HCT116 (cell line): ENCODE data around the gene JADE1.

Experiments used
- CEBPB ChIP-seq: IDR thresholded peaks from 2 replicates; pipeline ENCODE4 v1.6.1; 2012; ENCODE audit warnings: low read depth
- EGR1 ChIP-seq: IDR thresholded peaks from 2 replicates; pipeline ENCODE4 v1.6.1; 2012; ENCODE audit warnings: low read depth
- EZH2 ChIP-seq: fragments of 200-600 bp; sonication (generic); IDR thresholded peaks from 2 replicates; pipeline ENCODE4 v1.6.1; 2017; ENCODE audit warnings: antibody characterized with exemption, mixed run types
- FOSL1 ChIP-seq: IDR thresholded peaks from 2 replicates; pipeline ENCODE4 v1.6.1; 2012; ENCODE audit warnings: low read depth
- POLR2A ChIP-seq: IDR thresholded peaks from 2 replicates; pipeline ENCODE4 v1.7.0; 2011; ENCODE audit warnings: borderline replicate concordance; ENCODE audit not compliant: insufficient read depth, insufficient read length; ENCODE audit errors: extremely low read depth
- POLR2AphosphoS5 ChIP-seq: IDR thresholded peaks from 2 replicates; pipeline ENCODE4 v1.6.1; 2011; ENCODE audit warnings: mild to moderate bottlenecking, low read depth, low read length, moderate library complexity
- SP1 ChIP-seq: IDR thresholded peaks from 2 replicates; pipeline ENCODE4 v1.6.1; 2012; ENCODE audit warnings: low read depth
- SRF ChIP-seq: IDR thresholded peaks from 2 replicates; pipeline ENCODE4 v1.6.1; 2012; ENCODE audit warnings: low read depth
- YY1 ChIP-seq: IDR thresholded peaks from 2 replicates; pipeline ENCODE4 v1.6.1; 2011; ENCODE audit warnings: low read length, low read depth, moderate library complexity, mild to moderate bottlenecking; ENCODE audit not compliant: insufficient replicate concordance; ENCODE audit errors: extremely low read depth
- ZFX ChIP-seq: fragments of 450-650 bp; IDR thresholded peaks from 2 replicates; pipeline ENCODE4 v1.6.1; 2017
- ZNF274 ChIP-seq: fragments of 200-500 bp; sonication (Bioruptor generic); IDR thresholded peaks from 2 replicates; pipeline ENCODE4 v1.6.1; 2014; ENCODE audit warnings: mild to moderate bottlenecking, low read depth, low read length, inconsistent platforms
- TF ChIP-seq, protein P1 (sequence below), 3 experiments: fragments of 200-600 bp in 1 of 3; sonication (generic) in 1 of 3; IDR thresholded peaks in 2 of 3; conservative IDR thresholded peaks in 1 of 3; 2 replicates each; pipeline ENCODE4 v1.5.1; 2012 to 2017; ENCODE audit warnings: low read depth in 2 of 3, low read length in 2 of 3, antibody characterized with exemption in 1 of 3, borderline replicate concordance in 1 of 3, control low read depth in 1 of 3, mild to moderate bottlenecking in 1 of 3, mixed read lengths in 1 of 3, mixed run types in 1 of 3, moderate library complexity in 1 of 3; ENCODE audit not compliant: insufficient read depth in 1 of 3
- TF ChIP-seq, protein P2 (sequence below): IDR thresholded peaks from 2 replicates; pipeline ENCODE4 v1.6.1; 2011; ENCODE audit warnings: mild to moderate bottlenecking, low read length, moderate library complexity; ENCODE audit not compliant: insufficient replicate concordance; ENCODE audit errors: extremely low read depth

DNA sequence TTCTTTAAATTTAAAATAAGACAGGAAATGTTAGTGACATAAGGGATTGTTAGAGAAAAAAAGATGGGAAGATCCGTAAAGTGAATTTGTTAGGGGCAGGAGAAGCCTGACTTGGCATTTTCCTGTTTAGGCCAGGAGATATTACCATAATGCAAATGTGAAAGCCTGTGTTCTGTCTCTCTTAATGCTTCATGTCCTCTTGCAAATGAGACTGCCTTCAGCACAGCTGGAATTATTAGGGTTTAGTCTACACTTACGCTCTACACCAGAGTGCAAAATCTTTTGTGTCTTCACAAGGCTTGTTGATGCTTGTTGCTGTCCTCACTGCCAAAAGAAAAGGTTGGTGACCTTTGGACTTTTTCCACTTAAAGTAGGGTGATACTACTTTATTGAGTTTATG, 56.8 kb downstream of the JADE1 start:
- TF ChIP-seq ZNF274 (no peak), EZH2 (no peak), SP1 (no peak), POLR2AphosphoS5 (no peak), POLR2A (no peak), CEBPB (no peak), EGR1 (no peak), SRF (no peak), FOSL1 (no peak), YY1 (no peak), ZFX (no peak)
- TF ChIP-seq, protein P1, sequence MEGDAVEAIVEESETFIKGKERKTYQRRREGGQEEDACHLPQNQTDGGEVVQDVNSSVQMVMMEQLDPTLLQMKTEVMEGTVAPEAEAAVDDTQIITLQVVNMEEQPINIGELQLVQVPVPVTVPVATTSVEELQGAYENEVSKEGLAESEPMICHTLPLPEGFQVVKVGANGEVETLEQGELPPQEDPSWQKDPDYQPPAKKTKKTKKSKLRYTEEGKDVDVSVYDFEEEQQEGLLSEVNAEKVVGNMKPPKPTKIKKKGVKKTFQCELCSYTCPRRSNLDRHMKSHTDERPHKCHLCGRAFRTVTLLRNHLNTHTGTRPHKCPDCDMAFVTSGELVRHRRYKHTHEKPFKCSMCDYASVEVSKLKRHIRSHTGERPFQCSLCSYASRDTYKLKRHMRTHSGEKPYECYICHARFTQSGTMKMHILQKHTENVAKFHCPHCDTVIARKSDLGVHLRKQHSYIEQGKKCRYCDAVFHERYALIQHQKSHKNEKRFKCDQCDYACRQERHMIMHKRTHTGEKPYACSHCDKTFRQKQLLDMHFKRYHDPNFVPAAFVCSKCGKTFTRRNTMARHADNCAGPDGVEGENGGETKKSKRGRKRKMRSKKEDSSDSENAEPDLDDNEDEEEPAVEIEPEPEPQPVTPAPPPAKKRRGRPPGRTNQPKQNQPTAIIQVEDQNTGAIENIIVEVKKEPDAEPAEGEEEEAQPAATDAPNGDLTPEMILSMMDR (IDR thresholded peaks at IDR 0.05 in 2 of 3, conservative IDR thresholded peaks at IDR 0.05 in 1 of 3; ENCODE audit: borderline replicate concordance in 1 of 3, insufficient read depth in 1 of 3, low read depth in 2 of 3, low read length in 2 of 3), result no peak
- TF ChIP-seq, protein P2, sequence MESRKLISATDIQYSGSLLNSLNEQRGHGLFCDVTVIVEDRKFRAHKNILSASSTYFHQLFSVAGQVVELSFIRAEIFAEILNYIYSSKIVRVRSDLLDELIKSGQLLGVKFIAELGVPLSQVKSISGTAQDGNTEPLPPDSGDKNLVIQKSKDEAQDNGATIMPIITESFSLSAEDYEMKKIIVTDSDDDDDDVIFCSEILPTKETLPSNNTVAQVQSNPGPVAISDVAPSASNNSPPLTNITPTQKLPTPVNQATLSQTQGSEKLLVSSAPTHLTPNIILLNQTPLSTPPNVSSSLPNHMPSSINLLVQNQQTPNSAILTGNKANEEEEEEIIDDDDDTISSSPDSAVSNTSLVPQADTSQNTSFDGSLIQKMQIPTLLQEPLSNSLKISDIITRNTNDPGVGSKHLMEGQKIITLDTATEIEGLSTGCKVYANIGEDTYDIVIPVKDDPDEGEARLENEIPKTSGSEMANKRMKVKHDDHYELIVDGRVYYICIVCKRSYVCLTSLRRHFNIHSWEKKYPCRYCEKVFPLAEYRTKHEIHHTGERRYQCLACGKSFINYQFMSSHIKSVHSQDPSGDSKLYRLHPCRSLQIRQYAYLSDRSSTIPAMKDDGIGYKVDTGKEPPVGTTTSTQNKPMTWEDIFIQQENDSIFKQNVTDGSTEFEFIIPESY, result no peak
